ENCODE results near the gene LCE1C.

The LCE1C gene

DNA sequence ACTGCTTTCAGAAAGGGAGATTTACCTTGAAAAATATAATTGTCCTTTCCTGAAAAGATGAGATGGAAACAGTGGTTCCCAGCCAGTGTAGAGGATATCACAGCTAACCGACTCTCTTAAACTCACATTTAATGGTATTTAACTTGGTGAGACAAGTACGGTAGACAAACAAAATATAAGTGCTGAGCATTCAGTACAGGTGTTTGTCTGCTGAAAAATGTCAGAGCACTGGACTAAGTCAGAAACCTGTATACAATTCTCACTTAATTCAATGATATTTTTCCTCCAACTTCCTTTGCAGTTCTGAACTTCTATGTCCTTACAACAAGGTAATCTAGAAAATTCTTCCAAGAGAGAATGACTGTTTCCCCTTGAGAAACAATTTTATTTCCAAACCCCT is 5.2 kb upstream of the LCE1C start, which contains the start of gene LCE1B:
Gene LCE1B, plus strand, starts transcription at position 301 of the 400 bp plus-strand sequence. CDS start 476 bp downstream, outside the sequence.
- H3K9me3 ChIP-seq (ENCODE audit: control insufficient read depth, insufficient read depth, low read depth, low read length), result no peaks in the 10 kb centered on the region

DNA sequence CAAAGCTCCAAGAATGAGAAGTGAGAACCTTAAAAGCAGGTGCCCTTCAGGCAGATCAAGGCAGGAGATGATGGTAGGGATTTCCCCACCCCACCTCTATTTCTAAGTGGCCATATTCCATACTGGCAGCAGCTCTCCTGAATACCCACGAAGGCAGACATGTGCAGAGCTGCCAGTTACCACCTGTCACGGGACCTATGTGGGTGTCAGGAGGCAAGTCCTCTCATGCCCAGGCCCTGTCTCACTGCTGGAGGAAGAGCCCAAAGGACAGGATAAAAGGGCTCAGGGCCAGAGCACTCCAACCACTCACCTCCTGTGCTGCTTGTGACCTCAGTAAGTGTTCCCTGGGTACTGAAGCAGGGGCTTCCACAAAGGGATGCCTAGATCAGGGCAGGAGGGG is 4.6 kb upstream of the LCE1C start:
- Histone ChIP-seq H3K9me3 (ENCODE audit: control insufficient read depth, insufficient read depth, low read depth, low read length) (no peaks in the 10 kb centered on the region), H3K36me3 (ENCODE audit: control insufficient read depth in 2 of 2, insufficient read depth in 1 of 2, low read length in 2 of 2) (no peaks in the 10 kb centered on the region), H3K27ac (ENCODE audit: extremely low read depth, low read depth, low read length) (no peak overlapping the region), H3K4me3 (ENCODE audit: low read depth, low read length) (no peak overlapping the region), H3K4me1 (ENCODE audit: control insufficient read depth, insufficient read depth, low read length) (no peaks in the 10 kb centered on the region)
- ChIA-PET POLR2A (no interaction called here), CTCF (interaction anchor here (0.6 kb wide), 1 partner anchor 33 kb away, joined by 3 read pairs; no protein-coding TSS in a partner anchor)
- TF ChIP-seq ZNF416 (tag by site-specific recombination; IDR thresholded peaks at IDR 0.05) (no peak), ZNF658 (tag by site-specific recombination; IDR thresholded peaks at IDR 0.05) (no peak), ZNF274 (IDR thresholded peaks at IDR 0.05; ENCODE audit: low read length) (no peak), ZNF274 (tag by site-specific recombination; IDR thresholded peaks at IDR 0.05; ENCODE audit: borderline replicate concordance) (no peak), YY2 (tag by site-specific recombination; IDR thresholded peaks at IDR 0.05) (no peak), ZNF585B (tag by site-specific recombination; IDR thresholded peaks at IDR 0.05) (no peak), ZNF768 (tag by site-specific recombination; IDR thresholded peaks at IDR 0.05) (no peak), ZFP3 (tag by site-specific recombination; IDR thresholded peaks at IDR 0.05; ENCODE audit: low read depth) (no peak), PATZ1 (tag by site-specific recombination; IDR thresholded peaks at IDR 0.05) (no peak)
- TF ChIP-seq, protein P1, sequence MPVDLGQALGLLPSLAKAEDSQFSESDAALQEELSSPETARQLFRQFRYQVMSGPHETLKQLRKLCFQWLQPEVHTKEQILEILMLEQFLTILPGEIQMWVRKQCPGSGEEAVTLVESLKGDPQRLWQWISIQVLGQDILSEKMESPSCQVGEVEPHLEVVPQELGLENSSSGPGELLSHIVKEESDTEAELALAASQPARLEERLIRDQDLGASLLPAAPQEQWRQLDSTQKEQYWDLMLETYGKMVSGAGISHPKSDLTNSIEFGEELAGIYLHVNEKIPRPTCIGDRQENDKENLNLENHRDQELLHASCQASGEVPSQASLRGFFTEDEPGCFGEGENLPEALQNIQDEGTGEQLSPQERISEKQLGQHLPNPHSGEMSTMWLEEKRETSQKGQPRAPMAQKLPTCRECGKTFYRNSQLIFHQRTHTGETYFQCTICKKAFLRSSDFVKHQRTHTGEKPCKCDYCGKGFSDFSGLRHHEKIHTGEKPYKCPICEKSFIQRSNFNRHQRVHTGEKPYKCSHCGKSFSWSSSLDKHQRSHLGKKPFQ (tag by site-specific recombination; IDR thresholded peaks at IDR 0.05), result no peak

More for the DNA sequence above, 5.2 kb upstream of the LCE1C start, which contains the start of gene LCE1B:
- Histone ChIP-seq H3K36me3 (ENCODE audit: control insufficient read depth in 2 of 2, insufficient read depth in 1 of 2, low read length in 2 of 2) (no peaks in the 10 kb centered on the region), H3K4me1 (ENCODE audit: control insufficient read depth, insufficient read depth, low read length) (no peaks in the 10 kb centered on the region), H3K4me3 (ENCODE audit: low read depth, low read length) (no peak within 1 kb of the TSS), H3K27ac (ENCODE audit: extremely low read depth, low read depth, low read length) (no peak within 1 kb of the TSS)
- CTCF ChIA-PET, result no interaction called here
- TF ChIP-seq ZNF121 (tag by site-specific recombination; IDR thresholded peaks at IDR 0.05) (no peak), KLF9 (tag by site-specific recombination; IDR thresholded peaks at IDR 0.05; ENCODE audit: low read depth) (no peak), GLI2 (tag by site-specific recombination; IDR thresholded peaks at IDR 0.05; ENCODE audit: borderline replicate concordance, low read depth) (no peak), PRDM1 (tag by site-specific recombination; IDR thresholded peaks at IDR 0.05) (no peak), ZSCAN30 (tag by site-specific recombination; IDR thresholded peaks at IDR 0.05) (no peak), ZNF654 (tag by site-specific recombination; IDR thresholded peaks at IDR 0.05; ENCODE audit: low read depth) (no peak), ZNF596 (tag by site-specific recombination; IDR thresholded peaks at IDR 0.05) (no peak), ZSCAN4 (tag by site-specific recombination; IDR thresholded peaks at IDR 0.05) (no peak), ZNF513 (tag by site-specific recombination; IDR thresholded peaks at IDR 0.05) (no peak)
- TF ChIP-seq, protein P2, sequence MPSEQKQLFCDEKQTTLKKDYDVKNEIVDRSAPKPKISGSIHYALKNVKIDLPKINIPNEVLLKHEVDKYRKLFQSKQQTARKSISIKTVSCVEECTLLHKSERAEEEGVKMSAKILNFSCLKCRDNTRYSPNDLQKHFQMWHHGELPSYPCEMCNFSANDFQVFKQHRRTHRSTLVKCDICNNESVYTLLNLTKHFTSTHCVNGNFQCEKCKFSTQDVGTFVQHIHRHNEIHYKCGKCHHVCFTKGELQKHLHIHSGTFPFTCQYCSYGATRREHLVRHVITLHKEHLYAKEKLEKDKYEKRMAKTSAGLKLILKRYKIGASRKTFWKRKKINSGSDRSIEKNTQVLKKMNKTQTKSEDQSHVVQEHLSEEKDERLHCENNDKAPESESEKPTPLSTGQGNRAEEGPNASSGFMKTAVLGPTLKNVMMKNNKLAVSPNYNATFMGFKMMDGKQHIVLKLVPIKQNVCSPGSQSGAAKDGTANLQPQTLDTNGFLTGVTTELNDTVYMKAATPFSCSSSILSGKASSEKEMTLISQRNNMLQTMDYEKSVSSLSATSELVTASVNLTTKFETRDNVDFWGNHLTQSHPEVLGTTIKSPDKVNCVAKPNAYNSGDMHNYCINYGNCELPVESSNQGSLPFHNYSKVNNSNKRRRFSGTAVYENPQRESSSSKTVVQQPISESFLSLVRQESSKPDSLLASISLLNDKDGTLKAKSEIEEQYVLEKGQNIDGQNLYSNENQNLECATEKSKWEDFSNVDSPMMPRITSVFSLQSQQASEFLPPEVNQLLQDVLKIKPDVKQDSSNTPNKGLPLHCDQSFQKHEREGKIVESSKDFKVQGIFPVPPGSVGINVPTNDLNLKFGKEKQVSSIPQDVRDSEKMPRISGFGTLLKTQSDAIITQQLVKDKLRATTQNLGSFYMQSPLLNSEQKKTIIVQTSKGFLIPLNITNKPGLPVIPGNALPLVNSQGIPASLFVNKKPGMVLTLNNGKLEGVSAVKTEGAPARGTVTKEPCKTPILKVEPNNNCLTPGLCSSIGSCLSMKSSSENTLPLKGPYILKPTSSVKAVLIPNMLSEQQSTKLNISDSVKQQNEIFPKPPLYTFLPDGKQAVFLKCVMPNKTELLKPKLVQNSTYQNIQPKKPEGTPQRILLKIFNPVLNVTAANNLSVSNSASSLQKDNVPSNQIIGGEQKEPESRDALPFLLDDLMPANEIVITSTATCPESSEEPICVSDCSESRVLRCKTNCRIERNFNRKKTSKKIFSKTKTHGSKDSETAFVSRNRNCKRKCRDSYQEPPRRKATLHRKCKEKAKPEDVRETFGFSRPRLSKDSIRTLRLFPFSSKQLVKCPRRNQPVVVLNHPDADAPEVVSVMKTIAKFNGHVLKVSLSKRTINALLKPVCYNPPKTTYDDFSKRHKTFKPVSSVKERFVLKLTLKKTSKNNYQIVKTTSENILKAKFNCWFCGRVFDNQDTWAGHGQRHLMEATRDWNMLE (tag by site-specific recombination; conservative IDR thresholded peaks at IDR 0.05; ENCODE audit: low read depth), result no peak
- TF ChIP-seq, protein P3, sequence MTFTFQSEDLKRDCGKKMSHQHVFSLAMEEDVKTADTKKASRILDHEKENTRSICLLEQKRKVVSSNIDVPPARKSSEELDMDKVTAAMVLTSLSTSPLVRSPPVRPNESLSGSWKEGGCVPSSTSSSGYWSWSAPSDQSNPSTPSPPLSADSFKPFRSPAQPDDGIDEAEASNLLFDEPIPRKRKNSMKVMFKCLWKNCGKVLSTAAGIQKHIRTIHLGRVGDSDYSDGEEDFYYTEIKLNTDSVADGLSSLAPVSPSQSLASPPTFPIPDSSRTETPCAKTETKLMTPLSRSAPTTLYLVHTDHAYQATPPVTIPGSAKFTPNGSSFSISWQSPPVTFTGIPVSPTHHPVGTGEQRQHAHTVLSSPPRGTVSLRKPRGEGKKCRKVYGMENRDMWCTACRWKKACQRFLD (tag by site-specific recombination; IDR thresholded peaks at IDR 0.05), result no peak
- POLR2A ChIA-PET, result no interaction called here

Measured in HEK293 (cell line).